ENCODE data around the gene CCDC178.

Gene CCDC178

GRCh38 chr18:32909798-32910561 lies 530.5 kb downstream of the CCDC178 start:
- DNase-seq = no peak

GRCh38 chr18:32908424-32908805 lies 532.1 kb downstream of the CCDC178 start:
- no peak for DNase-seq

DNA sequence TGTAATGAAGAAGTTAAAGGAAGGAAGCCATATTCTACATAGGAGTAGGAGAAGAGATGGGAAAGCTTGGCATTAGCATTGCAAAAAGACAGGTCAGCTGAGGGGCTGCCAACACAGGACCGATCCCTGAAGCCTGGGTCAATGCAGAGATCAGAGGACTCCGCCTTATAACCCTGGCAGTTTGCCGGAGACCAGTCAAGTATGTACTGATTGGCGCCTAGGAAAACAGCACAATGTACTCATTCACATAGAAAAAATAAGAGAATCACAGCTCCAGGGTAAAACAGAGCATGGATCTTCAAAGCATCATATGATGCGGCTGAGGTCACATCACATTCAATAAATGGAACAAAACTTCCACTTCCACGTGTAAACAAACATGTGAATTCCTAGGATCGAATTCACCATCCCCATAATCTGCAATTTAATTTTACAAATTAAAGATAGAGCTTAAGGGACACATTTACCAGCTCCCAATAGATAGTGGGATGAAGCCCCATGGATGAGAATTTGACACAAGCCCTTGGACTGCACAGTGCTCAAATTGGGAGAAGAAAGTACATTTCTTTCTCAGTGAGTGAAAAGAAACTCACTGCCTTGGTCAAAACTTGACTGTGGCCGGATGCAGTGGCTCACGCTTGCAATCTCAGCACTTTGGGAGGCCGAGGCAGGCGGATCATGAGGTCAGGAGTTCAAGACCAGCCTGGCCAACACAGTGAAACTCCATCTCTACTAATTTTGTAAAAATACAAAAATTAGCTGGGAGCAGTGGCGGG lies 532.7 kb downstream of the CCDC178 start:
- DNase-seq = no peak

GRCh38 chr18:32907311-32907585 lies 533.3 kb downstream of the CCDC178 start:
- no peak for DNase-seq

DNA sequence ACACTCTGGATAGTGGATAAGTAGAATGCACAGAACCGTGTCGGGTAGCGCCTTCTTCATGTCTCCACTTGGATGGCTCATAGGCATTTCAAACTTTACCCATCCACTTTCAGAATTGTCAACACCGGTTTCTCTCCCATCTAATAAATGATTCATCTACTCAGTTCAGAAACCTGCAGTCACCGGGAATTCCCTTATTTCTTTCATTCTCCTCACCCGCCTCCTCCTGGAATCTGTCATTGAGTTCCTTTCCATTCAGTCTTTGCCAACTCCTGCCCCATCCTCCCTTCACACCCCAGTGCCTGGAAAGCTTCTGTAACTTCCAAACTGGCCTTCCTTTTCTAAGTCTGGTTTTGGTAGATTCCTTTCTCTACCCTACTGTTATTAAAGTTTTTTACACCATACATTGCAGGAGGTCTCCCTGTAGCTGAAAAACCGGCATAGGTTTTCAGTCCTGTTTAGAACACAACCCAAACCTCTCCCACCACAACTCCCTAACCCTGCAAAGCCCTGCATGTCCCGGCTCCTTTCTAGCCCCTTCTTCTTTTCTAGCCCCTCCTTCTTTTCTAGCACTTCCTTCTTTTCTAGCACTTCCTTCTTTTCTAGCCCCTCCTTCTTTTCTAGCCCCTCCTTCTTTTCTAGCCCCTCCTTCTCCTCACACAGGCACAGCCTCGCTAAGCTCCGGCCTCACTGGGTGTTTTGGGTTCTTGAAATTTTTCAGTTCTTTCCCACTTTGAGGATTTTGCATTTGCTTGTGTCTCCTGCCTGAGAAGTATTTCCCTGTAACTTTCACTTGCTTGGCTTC lies 533.8 kb downstream of the CCDC178 start:
- DNase-seq = no peak

GRCh38 chr18:32905651-32906050 lies 534.9 kb downstream of the CCDC178 start:
- DNase-seq = no peak

DNA sequence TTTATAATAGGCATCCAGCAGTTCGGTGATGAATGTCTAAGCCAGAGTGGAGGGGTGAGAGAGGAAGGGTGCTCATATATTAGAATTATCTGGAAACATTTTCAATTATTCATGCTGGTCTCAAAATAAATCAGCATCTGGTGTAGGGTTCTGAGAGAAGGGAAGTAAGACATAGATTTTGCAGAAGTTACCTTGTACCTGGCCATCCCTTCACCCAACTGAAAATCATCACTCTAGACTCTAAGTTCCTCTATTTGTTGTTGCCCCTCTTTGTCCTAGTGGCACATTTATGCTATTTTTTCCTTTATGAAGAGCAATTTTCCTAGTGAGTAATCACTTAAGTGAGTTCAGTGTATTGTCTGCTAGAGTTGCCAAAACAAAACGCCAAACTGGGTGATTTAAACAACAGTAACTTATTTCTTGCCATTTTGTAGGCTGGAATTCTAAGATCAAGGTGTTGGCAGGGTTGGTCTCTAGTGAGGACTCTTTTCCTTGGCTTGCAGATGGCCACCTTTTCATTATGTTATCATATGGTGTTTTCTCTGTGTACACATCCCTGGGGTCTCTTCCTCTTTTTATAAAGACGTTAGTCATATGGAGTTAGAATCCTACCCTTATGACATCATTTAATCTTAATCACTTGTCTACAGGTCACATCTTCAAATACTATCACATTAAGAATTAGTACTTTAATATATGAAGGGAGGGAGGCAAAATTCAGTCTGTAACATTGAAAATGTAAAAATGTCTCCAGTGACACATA lies 537.8 kb downstream of the CCDC178 start:
- DNase-seq = no peak

DNA sequence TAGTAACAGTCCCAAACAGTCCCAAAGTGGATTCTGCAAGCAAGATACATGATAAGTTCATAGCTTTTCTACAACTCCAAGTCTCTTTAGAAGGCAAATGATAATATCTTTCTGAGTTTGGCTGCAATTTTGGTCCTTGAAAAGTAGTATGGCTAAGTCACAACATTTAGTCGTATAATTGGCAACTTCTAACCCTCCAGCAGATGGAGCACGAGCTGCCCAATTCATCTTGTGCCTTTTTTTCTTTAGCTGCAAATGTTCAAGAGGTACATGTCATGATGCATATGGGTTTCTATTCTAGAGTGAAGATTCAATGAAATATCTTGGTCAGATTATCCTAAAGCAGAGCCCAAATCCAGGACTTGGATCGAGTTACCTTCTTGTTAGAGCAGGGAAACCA lies 540.7 kb downstream of the CCDC178 start:
- DNase-seq = no peak

DNA sequence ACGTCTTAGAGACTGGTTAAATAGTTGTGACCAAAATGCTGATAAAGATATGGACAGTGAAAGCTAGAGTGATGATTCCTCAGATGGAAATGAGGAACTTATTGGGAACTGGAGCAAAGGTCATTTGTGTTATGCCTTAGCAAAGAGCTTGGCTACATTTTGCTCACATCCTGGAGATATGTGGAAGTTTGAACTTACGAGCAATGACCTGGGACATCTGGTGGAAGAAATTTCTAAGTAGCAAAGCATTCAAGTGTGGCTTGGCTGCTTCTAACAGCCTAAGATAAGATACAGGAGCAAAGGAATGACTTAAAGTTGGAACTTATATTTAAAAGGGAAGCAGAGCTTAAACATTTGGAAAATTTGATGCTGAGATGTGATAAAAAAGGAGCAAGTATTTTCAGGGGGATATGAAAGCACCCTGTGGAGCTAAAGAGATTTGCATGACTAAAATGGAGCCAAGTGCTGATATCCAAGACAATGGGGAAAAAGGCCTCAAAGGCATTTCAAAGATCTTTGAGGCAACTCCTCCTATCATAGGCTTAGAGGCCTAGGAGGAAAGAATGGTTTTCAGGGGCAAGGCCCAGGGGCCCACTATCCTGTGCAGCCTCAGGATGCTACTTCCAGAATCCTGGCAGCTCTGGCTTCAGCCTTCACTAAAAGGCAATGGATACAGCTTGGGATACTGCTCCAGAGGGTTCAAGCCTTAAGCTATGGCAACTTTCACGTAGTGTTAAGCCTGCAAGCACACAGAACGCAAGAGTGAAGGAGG lies 543.6 kb downstream of the CCDC178 start:
- DNase-seq = no peak

DNA sequence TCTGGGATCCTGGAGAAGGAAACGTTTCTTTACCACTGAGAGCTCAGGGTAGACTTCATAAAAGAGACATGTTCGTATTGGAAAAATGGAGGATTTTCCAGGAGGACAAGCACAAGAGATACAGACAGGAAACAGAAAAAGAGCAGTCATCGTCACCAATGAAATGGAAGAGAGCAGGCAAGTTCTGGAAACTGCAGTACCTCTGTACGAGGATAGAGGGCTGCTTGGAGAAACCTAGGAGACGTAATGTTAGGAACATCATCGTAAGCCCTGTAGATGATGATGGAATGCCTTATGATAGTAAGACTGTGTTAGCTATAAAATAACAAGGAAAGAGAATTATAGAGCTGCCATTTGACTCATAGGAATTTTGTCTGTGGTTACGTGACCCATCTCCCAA lies 546.6 kb downstream of the CCDC178 start:
- no peak for DNase-seq

DNA sequence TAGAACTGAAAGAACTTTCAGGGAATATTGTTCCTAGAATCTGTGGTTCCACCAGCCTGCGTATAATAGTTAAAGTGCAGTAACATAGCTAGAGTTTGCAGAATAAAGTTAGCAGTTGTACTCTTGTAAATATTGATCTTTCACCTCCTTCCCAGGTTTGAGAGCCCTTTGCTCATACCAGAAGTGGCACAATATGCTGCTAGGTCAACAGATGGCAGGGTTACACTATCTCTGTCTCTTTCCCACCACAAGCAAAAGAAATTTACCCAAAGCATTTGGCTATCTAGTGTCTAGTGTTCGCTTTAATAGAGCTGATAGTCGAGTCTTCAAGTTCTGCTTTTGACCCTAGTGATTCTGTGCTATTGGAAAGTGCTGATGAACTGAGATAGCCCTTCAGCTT lies 548.7 kb downstream of the CCDC178 start:
- DNase-seq = no peak

DNA sequence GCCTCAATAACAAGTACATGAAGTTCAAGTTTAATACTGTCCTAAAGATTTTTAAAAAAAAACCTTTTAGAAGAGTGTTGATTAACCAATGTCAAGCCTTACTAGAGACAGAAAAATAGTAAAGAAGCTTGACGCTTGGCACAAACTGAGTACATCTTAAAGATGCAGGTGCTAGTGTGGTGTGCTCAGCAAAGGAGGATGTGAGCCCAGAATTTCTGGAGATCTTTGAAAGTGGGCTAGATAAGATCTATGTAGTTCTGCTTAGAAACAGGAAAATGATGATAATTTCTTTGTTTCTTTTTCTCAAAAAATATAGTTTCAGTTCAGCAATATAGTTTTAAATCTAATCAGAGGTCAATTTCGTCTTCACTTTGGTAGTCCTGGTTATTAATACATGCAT lies 549.4 kb downstream of the CCDC178 start:
- no peak for DNase-seq

DNA sequence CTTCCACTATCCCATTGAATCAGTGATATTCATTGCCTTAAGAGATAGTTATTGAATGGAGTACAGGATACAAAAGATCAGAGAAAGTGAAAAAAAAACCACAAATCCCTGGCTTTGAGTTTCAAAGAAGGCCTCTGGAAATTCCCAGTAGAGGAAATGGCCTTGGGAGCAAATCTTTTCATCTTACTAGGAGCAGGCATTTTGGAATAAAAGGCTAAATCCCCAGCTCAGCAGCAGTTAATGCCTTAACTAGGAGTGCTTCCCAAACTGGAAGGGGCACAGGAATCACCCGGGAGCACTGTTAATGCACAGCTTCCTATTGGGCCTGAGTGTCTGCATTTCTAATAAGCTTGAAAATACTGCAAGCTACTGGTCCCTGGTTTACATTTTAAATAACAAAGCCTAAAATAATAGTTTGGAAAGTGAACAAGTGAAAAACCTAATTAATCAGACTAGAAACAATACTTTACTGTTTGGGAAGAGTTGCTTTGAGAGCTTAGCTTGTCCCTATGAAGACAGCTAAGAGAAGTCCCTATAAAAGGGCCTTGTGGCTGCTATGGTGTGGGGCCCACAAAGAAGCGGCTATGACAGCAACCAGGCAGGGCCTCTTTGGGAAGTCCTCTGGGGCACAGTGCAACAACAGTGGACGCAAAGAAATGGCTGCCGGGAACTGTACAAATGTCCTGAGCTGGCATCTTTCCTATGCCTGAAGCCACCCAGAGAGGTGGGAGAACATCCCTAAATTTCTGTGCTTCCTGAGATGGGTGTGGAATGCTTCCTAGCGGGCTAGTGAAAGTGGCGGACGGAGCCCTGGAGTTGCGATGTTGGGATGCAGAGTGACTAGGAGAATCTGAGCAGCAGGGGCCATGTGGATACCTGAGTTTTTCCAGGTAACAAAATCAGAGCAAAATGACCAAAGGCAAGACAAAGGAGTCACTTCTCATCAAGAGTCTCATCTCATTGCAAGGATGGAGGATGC lies 550.6 kb downstream of the CCDC178 start:
- DNase-seq = no peak

- DNase-seq = no peak
Measured at GRCh38 chr18:32888306-32888705, 552.2 kb downstream of the CCDC178 start.
